ENCODE measurements around the gene TRAPPC3. TPM values are rescaled to one million over a fixed set of nuclear protein-coding genes. Genes with fewer than 3 reads are reported as not detected.
A peak's percentile ranks its signal among the peaks of the same experiment; 100 is the strongest.

The TRAPPC3 gene
- total and polyA plus RNA-seq, 2 donors (not counting 1 experiment from before 2014, with no cell fraction given) = 88.5 to 105 TPM

DNA sequence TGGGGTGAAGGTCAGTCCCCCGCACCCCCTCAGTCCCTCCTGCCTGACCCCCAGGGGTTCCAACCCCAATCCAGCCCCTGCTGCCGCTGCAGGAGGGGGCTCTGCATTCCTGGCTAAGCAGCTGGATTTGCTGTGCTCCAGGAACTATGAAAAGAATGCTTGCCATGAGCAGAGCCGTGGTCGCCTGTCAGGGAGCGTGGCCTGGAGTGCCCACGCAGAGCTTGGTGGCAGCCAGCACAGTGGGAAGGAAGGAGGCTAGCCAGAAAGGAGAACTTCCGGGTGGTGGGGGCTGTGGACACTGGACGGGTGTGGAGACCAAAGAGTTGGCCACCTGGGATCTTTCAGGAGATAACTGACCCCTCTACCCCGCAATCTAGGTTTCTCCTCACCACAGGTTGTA lies 29.8 kb downstream of the TRAPPC3 start:
- no peak overlapping the region for H3K4me3 ChIP-seq (replicated peaks in 1 of 4; ENCODE audit: control extremely low read depth in 1 of 4, insufficient read depth in 1 of 4, low read depth in 3 of 4, low read length in 4 of 4)
- H3K9me3 ChIP-seq (ENCODE audit: control insufficient read depth, insufficient read depth, low read depth, low read length) = no peaks in the 10 kb centered on the region
- no peak overlapping the region for H3K9ac ChIP-seq (ENCODE audit: insufficient read depth, low read length)
- peaks cover 2% of the 10 kb centered on the region for H3K27me3 ChIP-seq (ENCODE audit: control insufficient read depth, insufficient read depth, low read length)
- no peaks in the 10 kb centered on the region for H3K36me3 ChIP-seq (ENCODE audit: control insufficient read depth, insufficient read depth, low read length)
- no peak overlapping the region for H2AFZ ChIP-seq (ENCODE audit: low read length)
- no peaks in the 10 kb centered on the region for H3K79me2 ChIP-seq (ENCODE audit: control insufficient read depth, insufficient read depth, low read length)
- H3K4me2 ChIP-seq (ENCODE audit: extremely low read depth, insufficient read depth, low read length) = no peak overlapping the region
- H4K20me1 ChIP-seq (ENCODE audit: control insufficient read depth, extremely low read depth, insufficient read depth, low read length) = no peaks in the 10 kb centered on the region
- TF ChIP-seq CTCF (conservative IDR thresholded peaks at IDR 0.05 in 1 of 2, IDR thresholded peaks at IDR 0.05 in 1 of 2; ENCODE audit: low read depth in 1 of 2, low read length in 2 of 2) = no peak
- TF ChIP-seq EZH2 (IDR thresholded peaks at IDR 0.05; ENCODE audit: low read length, missing control alignments) = no peak
- DNase-seq (ENCODE audit: low read depth in 2 of 2) = peak in 1 of 2 donors; percentile 51
- H3K27ac ChIP-seq (ENCODE audit: insufficient read depth, low read length) = no peak overlapping the region
- peaks cover 8% of the 10 kb centered on the region for H3K4me1 ChIP-seq (ENCODE audit: control insufficient read depth, extremely low read depth, insufficient read depth, low read length)

GRCh38 chr1:36118447-36119204 lies 30.7 kb downstream of the TRAPPC3 start:
- H3K4me2 ChIP-seq (ENCODE audit: extremely low read depth, insufficient read depth, low read length) = no peak overlapping the region
- no peaks in the 10 kb centered on the region for H3K36me3 ChIP-seq (ENCODE audit: control insufficient read depth, insufficient read depth, low read length)
- no peak overlapping the region for H2AFZ ChIP-seq (ENCODE audit: low read length)
- no peak overlapping the region for H3K9ac ChIP-seq (ENCODE audit: insufficient read depth, low read length)
- no peaks in the 10 kb centered on the region for H3K27me3 ChIP-seq (ENCODE audit: control insufficient read depth, insufficient read depth, low read length)
- DNase-seq (ENCODE audit: low read depth in 2 of 2) = no peak
- no peaks in the 10 kb centered on the region for H3K79me2 ChIP-seq (ENCODE audit: control insufficient read depth, insufficient read depth, low read length)
- H4K20me1 ChIP-seq (ENCODE audit: control insufficient read depth, extremely low read depth, insufficient read depth, low read length) = no peaks in the 10 kb centered on the region
- H3K27ac ChIP-seq (ENCODE audit: insufficient read depth, low read length) = no peak overlapping the region
- no peaks in the 10 kb centered on the region for H3K9me3 ChIP-seq (ENCODE audit: control insufficient read depth, insufficient read depth, low read depth, low read length)
- H3K4me1 ChIP-seq (ENCODE audit: control insufficient read depth, extremely low read depth, insufficient read depth, low read length) = peaks cover 8% of the 10 kb centered on the region
- TF ChIP-seq EZH2 (IDR thresholded peaks at IDR 0.05; ENCODE audit: low read length, missing control alignments) = no peak
- TF ChIP-seq CTCF (conservative IDR thresholded peaks at IDR 0.05 in 1 of 2, IDR thresholded peaks at IDR 0.05 in 1 of 2; ENCODE audit: low read depth in 1 of 2, low read length in 2 of 2) = no peak
- no peak overlapping the region for H3K4me3 ChIP-seq (replicated peaks in 1 of 4; ENCODE audit: control extremely low read depth in 1 of 4, insufficient read depth in 1 of 4, low read depth in 3 of 4, low read length in 4 of 4)

GRCh38 chr1:36116901-36117300 lies 32.4 kb downstream of the TRAPPC3 start:
- Histone ChIP-seq H3K27ac (ENCODE audit: insufficient read depth, low read length) (no peak overlapping the region), H2AFZ (ENCODE audit: low read length) (no peak overlapping the region)
- DNase-seq (ENCODE audit: low read depth in 2 of 2) = no peak

More at GRCh38 chr1:36116901-36117300, 32.4 kb downstream of the TRAPPC3 start:
- no peaks in the 10 kb centered on the region for H3K9me3 ChIP-seq (ENCODE audit: control insufficient read depth, insufficient read depth, low read depth, low read length)
- H3K79me2 ChIP-seq (ENCODE audit: control insufficient read depth, insufficient read depth, low read length) = no peaks in the 10 kb centered on the region
- no peak overlapping the region for H3K4me3 ChIP-seq (replicated peaks in 1 of 4; ENCODE audit: control extremely low read depth in 1 of 4, insufficient read depth in 1 of 4, low read depth in 3 of 4, low read length in 4 of 4)
- no peaks in the 10 kb centered on the region for H3K27me3 ChIP-seq (ENCODE audit: control insufficient read depth, insufficient read depth, low read length)
- no peak for TF ChIP-seq EZH2 (IDR thresholded peaks at IDR 0.05; ENCODE audit: low read length, missing control alignments)
- TF ChIP-seq CTCF (conservative IDR thresholded peaks at IDR 0.05 in 1 of 2, IDR thresholded peaks at IDR 0.05 in 1 of 2; ENCODE audit: low read depth in 1 of 2, low read length in 2 of 2) = no peak
- H3K9ac ChIP-seq (ENCODE audit: insufficient read depth, low read length) = no peak overlapping the region
- peaks cover 8% of the 10 kb centered on the region for H3K4me1 ChIP-seq (ENCODE audit: control insufficient read depth, extremely low read depth, insufficient read depth, low read length)
- no peaks in the 10 kb centered on the region for H3K36me3 ChIP-seq (ENCODE audit: control insufficient read depth, insufficient read depth, low read length)
- no peak overlapping the region for H3K4me2 ChIP-seq (ENCODE audit: extremely low read depth, insufficient read depth, low read length)
- H4K20me1 ChIP-seq (ENCODE audit: control insufficient read depth, extremely low read depth, insufficient read depth, low read length) = no peaks in the 10 kb centered on the region
